ENCODE data around the gene TRPV3. TPM values are rescaled to one million over a fixed set of nuclear protein-coding genes. Genes with fewer than 3 reads are reported as not detected.

Gene TRPV3
- total and polyA plus RNA-seq, 4 donors: 0.10 to 0.91 (median 0.33) TPM

- H3K4me1 ChIP-seq (ENCODE audit: control insufficient read depth in 5 of 5, insufficient read depth in 5 of 5, low read length in 5 of 5): peaks cover 0 to 13% (median 0%) of the 10 kb centered on the region in 5 donors
- WGBS, 2 donors: 50 to 65% methylated on average over 11 of the region's 11 CpGs
- no peak overlapping the region for H3K27ac ChIP-seq (ENCODE audit: low read depth in 1 of 2, low read length in 1 of 2)
- H3K36me3 ChIP-seq (ENCODE audit: control insufficient read depth in 4 of 4, insufficient read depth in 4 of 4, low read length in 4 of 4): peaks cover 0 to 2% (median 0%) of the 10 kb centered on the region in 4 donors
- no peak overlapping the region for H3K4me3 ChIP-seq
- ATAC-seq (ENCODE audit: insufficient read depth, low FRiP score) (no peak), DNase-seq (no peak)
- H3K27me3 ChIP-seq (ENCODE audit: control insufficient read depth in 3 of 3, insufficient read depth in 3 of 3, low read length in 2 of 3): no peaks in the 10 kb centered on the region
- no peaks in the 10 kb centered on the region for H3K9me3 ChIP-seq (ENCODE audit: control insufficient read depth in 4 of 4, insufficient read depth in 3 of 4, low read length in 3 of 4)
- no peak overlapping the region for H3K9ac ChIP-seq (ENCODE audit: insufficient read depth in 1 of 2, low read length in 2 of 2)
- TF ChIP-seq, protein P1, sequence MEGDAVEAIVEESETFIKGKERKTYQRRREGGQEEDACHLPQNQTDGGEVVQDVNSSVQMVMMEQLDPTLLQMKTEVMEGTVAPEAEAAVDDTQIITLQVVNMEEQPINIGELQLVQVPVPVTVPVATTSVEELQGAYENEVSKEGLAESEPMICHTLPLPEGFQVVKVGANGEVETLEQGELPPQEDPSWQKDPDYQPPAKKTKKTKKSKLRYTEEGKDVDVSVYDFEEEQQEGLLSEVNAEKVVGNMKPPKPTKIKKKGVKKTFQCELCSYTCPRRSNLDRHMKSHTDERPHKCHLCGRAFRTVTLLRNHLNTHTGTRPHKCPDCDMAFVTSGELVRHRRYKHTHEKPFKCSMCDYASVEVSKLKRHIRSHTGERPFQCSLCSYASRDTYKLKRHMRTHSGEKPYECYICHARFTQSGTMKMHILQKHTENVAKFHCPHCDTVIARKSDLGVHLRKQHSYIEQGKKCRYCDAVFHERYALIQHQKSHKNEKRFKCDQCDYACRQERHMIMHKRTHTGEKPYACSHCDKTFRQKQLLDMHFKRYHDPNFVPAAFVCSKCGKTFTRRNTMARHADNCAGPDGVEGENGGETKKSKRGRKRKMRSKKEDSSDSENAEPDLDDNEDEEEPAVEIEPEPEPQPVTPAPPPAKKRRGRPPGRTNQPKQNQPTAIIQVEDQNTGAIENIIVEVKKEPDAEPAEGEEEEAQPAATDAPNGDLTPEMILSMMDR (IDR thresholded peaks at IDR 0.05; ENCODE audit: control extremely low read depth, extremely low read depth): no peak
Observed at GRCh38 chr17:3528880-3529511, 28.6 kb downstream of the TRPV3 start.

DNA sequence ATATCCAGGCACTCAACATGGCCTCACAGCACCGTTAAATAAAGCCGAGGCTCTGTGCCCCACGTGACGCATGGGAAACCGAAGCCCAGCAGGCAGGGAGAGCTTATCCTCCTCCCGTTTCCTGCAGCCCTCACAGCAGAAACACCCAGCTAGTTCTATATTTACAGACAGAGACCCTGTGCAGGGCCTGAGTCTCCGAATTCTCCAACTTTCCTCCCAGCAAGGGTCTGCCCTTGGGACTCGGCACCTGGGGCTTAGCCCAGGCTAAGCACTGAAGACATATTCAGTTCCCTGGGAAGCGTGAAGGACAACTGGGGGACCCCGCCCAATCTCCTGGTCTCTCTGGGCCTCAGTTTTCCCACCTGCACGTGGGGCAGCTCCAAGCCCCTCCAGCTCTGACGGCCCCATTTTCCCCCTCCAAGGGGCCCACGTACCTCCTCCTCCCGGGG lies 29.2 kb downstream of the TRPV3 start:
- no peak for DNase-seq
- no peak overlapping the region for H3K4me3 ChIP-seq
- no peak overlapping the region for H3K9ac ChIP-seq (ENCODE audit: insufficient read depth in 1 of 2, low read length in 2 of 2)
- no peaks in the 10 kb centered on the region for H3K9me3 ChIP-seq (ENCODE audit: control insufficient read depth in 4 of 4, insufficient read depth in 3 of 4, low read length in 3 of 4)
- TF ChIP-seq, protein P1 (IDR thresholded peaks at IDR 0.05; ENCODE audit: control extremely low read depth, extremely low read depth): no peak
- H3K27ac ChIP-seq (ENCODE audit: low read depth in 1 of 2, low read length in 1 of 2): no peak overlapping the region
- peaks cover 0 to 13% (median 0%) of the 10 kb centered on the region in 5 donors for H3K4me1 ChIP-seq (ENCODE audit: control insufficient read depth in 5 of 5, insufficient read depth in 5 of 5, low read length in 5 of 5)
- H3K36me3 ChIP-seq (ENCODE audit: control insufficient read depth in 4 of 4, insufficient read depth in 4 of 4, low read length in 4 of 4): peaks cover 0 to 2% (median 0%) of the 10 kb centered on the region in 4 donors
- 72% methylated on average over 14 of the region's 14 CpGs for WGBS, 2 donors
- ATAC-seq (ENCODE audit: insufficient read depth, low FRiP score): no peak
- H3K27me3 ChIP-seq (ENCODE audit: control insufficient read depth in 3 of 3, insufficient read depth in 3 of 3, low read length in 2 of 3): no peaks in the 10 kb centered on the region

DNA sequence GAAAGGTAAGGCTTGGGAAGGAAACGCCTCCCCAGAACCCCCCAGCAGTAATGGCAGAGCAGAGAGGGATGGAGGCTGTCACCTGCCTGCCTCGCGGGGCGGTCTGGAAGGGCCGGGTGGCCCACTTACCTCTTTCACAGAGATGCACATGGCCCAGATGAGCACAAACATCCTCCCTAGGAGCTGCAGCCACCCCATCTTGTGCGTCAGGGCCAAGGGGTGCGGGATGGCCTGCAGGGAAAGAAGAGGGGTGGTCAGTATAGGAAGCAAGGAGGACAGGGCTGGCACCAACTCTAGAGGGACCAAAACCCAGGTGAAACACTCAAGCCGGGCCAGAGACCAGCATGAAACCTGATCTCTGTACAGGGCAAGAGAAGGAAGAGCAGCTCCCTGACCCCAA lies 29.7 kb downstream of the TRPV3 start:
- ATAC-seq (ENCODE audit: insufficient read depth, low FRiP score) (no peak), DNase-seq (no peak)
- Histone ChIP-seq H3K27me3 (ENCODE audit: control insufficient read depth in 3 of 3, insufficient read depth in 3 of 3, low read length in 2 of 3) (no peaks in the 10 kb centered on the region), H3K4me3 (no peak overlapping the region), H3K27ac (ENCODE audit: low read depth in 1 of 2, low read length in 1 of 2) (no peak overlapping the region), H3K9ac (ENCODE audit: insufficient read depth in 1 of 2, low read length in 2 of 2) (no peak overlapping the region), H3K9me3 (ENCODE audit: control insufficient read depth in 4 of 4, insufficient read depth in 3 of 4, low read length in 3 of 4) (no peaks in the 10 kb centered on the region), H3K36me3 (ENCODE audit: control insufficient read depth in 4 of 4, insufficient read depth in 4 of 4, low read length in 4 of 4) (peaks cover 0 to 2% (median 0%) of the 10 kb centered on the region in 4 donors), H3K4me1 (ENCODE audit: control insufficient read depth in 5 of 5, insufficient read depth in 5 of 5, low read length in 5 of 5) (peaks cover 0 to 13% (median 0%) of the 10 kb centered on the region in 5 donors)
- 90 to 99% methylated on average over 8 of the region's 8 CpGs for WGBS, 2 donors
- TF ChIP-seq, protein P1 (IDR thresholded peaks at IDR 0.05; ENCODE audit: control extremely low read depth, extremely low read depth): no peak
